ENCODE results near the gene CHRNB2. TPM values are rescaled to one million over a fixed set of nuclear protein-coding genes. Genes with fewer than 3 reads are reported as not detected.

CHRNB2 gene
- total and polyA plus RNA-seq, 11 donors = 0.03 to 0.14 (median 0.05) TPM; not detected in 7

DNA sequence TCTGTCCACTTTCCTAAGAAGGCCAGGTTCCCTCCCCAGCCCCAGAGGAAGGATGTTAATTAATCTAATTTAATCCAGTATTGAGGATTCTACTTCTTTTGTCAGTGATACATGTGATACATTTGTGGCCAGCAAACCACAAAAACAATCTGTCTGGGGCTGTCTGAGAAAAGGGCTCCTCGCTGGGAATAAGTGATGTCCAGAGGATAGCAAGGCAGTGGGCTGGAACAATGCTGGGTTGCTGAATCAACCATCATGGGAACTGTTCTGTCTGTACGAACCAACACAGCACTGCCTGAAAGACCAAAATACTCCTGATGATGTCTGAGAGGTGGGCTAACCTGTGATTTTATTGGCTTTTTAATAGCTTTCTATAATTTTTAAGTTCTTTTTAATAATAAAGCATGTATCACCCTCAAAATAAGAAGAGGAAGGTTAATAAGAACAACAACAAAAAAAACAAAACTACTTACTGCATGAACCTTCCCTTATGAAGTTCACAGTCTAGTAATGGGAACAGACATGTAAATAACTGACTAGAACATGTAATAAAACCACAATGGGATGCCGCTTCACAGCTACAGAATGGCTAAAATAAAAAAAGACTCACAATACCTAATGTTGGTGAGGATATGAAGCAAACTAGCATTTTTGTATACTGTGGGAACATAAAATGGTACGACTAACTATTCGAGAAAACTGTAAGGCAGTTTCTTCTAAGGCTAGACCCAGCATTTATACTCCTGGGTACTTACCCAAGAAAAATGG, 51.8 kb downstream of the CHRNB2 start:
- Histone ChIP-seq H3K9me3 (no peaks in the 10 kb centered on the region), H3K4me3 (no peak overlapping the region), H3K36me3 (peaks cover 0 to 21% (median 6%) of the 10 kb centered on the region in 9 donors), H3K27ac (no peak overlapping the region), H3K27me3 (no peaks in the 10 kb centered on the region), H3K4me1 (peaks cover 0 to 55% (median 34%) of the 10 kb centered on the region in 12 donors)
- DNase-seq = no peak
- intact Hi-C loops (cut with DNase I) = no loop called here
- WGBS, 4 donors = 85 to 88% (median 86%) methylated on average over 5 of the region's 5 CpGs
- no peak for TF ChIP-seq POLR2A (IDR thresholded peaks at IDR 0.05)
- TF ChIP-seq, protein P1, sequence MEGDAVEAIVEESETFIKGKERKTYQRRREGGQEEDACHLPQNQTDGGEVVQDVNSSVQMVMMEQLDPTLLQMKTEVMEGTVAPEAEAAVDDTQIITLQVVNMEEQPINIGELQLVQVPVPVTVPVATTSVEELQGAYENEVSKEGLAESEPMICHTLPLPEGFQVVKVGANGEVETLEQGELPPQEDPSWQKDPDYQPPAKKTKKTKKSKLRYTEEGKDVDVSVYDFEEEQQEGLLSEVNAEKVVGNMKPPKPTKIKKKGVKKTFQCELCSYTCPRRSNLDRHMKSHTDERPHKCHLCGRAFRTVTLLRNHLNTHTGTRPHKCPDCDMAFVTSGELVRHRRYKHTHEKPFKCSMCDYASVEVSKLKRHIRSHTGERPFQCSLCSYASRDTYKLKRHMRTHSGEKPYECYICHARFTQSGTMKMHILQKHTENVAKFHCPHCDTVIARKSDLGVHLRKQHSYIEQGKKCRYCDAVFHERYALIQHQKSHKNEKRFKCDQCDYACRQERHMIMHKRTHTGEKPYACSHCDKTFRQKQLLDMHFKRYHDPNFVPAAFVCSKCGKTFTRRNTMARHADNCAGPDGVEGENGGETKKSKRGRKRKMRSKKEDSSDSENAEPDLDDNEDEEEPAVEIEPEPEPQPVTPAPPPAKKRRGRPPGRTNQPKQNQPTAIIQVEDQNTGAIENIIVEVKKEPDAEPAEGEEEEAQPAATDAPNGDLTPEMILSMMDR (IDR thresholded peaks at IDR 0.05) = no peak
- no peak for ATAC-seq

DNA sequence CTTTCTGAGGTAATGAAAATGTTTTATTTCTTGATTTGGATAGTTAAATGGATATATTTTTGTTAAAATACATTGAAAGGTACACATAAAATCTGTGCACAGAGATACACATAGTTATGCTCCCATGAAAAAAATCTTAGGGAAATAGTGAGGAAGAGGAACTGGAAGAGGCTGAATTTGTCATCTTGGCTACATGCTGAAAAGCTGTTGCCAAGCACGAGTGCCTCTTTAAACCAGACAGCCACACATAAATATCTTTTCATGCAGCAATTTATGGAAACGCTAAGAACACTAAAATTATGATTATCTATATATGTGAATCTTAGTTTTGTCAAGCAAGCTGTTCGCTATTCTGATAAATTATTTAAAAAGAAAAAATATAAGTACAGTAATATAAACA, 53.2 kb downstream of the CHRNB2 start:
- ATAC-seq (no peak), DNase-seq (no peak)
- Histone ChIP-seq H3K4me1 (peaks cover 0 to 68% (median 34%) of the 10 kb centered on the region in 12 donors), H3K4me3 (no peak overlapping the region), H3K27me3 (no peaks in the 10 kb centered on the region), H3K27ac (no peak overlapping the region), H3K36me3 (peaks cover 0 to 27% (median 8%) of the 10 kb centered on the region in 9 donors), H3K9me3 (no peaks in the 10 kb centered on the region)
- 31 to 44% (median 37%) methylated on average over 3 of the region's 3 CpGs for WGBS, 4 donors
- TF ChIP-seq POLR2A (IDR thresholded peaks at IDR 0.05) = no peak
- TF ChIP-seq, protein P1 (IDR thresholded peaks at IDR 0.05) = no peak
- intact Hi-C loops (cut with DNase I) = no loop called here

DNA sequence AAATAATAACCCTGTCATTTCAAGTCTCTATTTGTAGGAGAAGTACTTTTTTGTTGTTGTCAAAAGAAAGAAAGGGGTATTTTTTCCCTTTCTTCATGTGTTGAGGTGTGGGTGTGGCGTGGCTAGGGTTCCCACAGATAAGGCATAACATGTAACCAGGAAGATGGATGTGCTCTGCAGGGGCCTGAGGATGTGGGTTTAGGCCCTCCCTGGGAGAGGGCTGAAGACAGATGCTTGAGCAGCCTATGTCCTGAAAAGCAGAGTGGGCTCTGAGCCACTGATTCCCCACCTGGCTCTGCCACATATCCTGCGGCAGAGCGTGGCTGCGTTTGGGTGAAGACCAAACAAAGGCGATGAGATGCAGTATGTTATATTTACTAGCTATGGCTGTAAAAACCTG, 54.3 kb downstream of the CHRNB2 start:
- 59 to 77% (median 66%) methylated on average over 5 of the region's 5 CpGs for WGBS, 4 donors

DNA sequence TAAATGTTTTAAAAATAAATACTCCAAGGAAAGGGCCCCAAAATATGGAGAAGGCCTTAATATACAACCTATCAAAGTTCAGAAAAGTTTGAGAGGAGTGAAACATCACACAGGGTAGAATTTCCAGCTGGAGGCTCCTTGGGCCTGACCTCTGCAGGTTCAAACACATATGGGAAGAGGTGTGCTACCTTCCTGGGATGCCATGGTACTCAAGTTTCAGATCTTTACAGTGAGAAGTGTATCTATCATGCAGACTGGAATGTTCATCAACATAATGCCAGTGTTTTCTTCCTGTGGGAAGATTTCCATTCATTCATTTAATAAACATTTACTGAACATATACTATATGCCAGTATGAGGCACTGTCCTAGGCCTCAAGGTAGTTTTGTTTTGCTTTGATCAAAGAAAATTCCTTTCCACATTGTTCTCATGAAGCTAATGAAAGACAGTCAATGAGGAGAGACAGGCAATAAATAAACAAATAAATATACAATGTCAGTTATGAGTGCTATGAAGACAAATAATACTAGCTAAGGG, 55.0 kb downstream of the CHRNB2 start:
- H3K27me3 ChIP-seq = no peaks in the 10 kb centered on the region
- H3K27ac ChIP-seq = peak overlapping the region in 9 of 12 donors; percentile 18 to 59 (median 31)
- ATAC-seq (no peak), DNase-seq (no peak)
- H3K9me3 ChIP-seq = no peaks in the 10 kb centered on the region
- peaks cover 0 to 73% (median 35%) of the 10 kb centered on the region in 12 donors for H3K4me1 ChIP-seq
- H3K4me3 ChIP-seq = no peak overlapping the region
- intact Hi-C loops (cut with DNase I) = no loop called here
- TF ChIP-seq, protein P1 (IDR thresholded peaks at IDR 0.05) = no peak
- TF ChIP-seq POLR2A (IDR thresholded peaks at IDR 0.05) = no peak
- H3K36me3 ChIP-seq = peaks cover 0 to 27% (median 8%) of the 10 kb centered on the region in 9 donors

More for the DNA sequence above, 54.3 kb downstream of the CHRNB2 start:
- ATAC-seq (peak in 1 of 4 donors; percentile 14), DNase-seq (no peak)
- Histone ChIP-seq H3K9me3 (no peaks in the 10 kb centered on the region), H3K27me3 (no peaks in the 10 kb centered on the region), H3K27ac (peak overlapping the region in 8 of 12 donors; percentile 18 to 57 (median 29)), H3K4me1 (peaks cover 0 to 74% (median 36%) of the 10 kb centered on the region in 12 donors), H3K36me3 (peaks cover 0 to 27% (median 8%) of the 10 kb centered on the region in 9 donors), H3K4me3 (no peak overlapping the region)
- intact Hi-C loops (cut with DNase I) = no loop called here
- TF ChIP-seq, protein P1 (IDR thresholded peaks at IDR 0.05) = no peak
- no peak for TF ChIP-seq POLR2A (IDR thresholded peaks at IDR 0.05)
